CD4-positive, alpha-beta T cell (primary cell): Measurements from ENCODE around the gene ZNF467. TPM values are rescaled to one million over a fixed set of nuclear protein-coding genes. Genes with fewer than 3 reads are reported as not detected.

Experiments
- ATAC-seq: fragments of 200-7000 bp; cut with Tn5 transposase; one replicate; pipeline ENCODE4 v1.10.0; 2022; ENCODE audit warnings: mild to moderate bottlenecking; ENCODE audit not compliant: poor library complexity
- CTCF ChIA-PET: fragments of 350-600 bp; sonication (Branson Sonifier 250); formaldehyde crosslinking; loops from one replicate; lab custom pipeline; 2021; ENCODE audit warnings: antibody characterized with exemption, inconsistent platforms; lab: Charles Lee
- POLR2A ChIA-PET: fragments of 350-600 bp; sonication (Branson Sonifier 250); formaldehyde crosslinking; loops from one replicate; lab custom pipeline; 2021; ENCODE audit warnings: antibody characterized with exemption, inconsistent platforms; lab: Charles Lee
- DNase-seq, 14 experiments: peaks; one replicate each; pipeline ENCODE4 v3.0.0-alpha.2; 2013 to 2020; ENCODE audit warnings: mixed read lengths in 2 of 14
- H3K27ac ChIP-seq, 2 donors: one replicate each; pipeline versions ENCODE4 v1.5.1 to v1.7.0; 2013; ENCODE audit warnings: low read length in 2 of 2, low read depth in 1 of 2, mild to moderate bottlenecking in 1 of 2
- H3K27me3 ChIP-seq, 2 experiments: 1 replicate in 1 of 2; 2 replicates in 1 of 2; pipeline versions ENCODE4 v1.6.1 to v1.7.0; 2013; ENCODE audit warnings: low read length in 2 of 2, control low read depth in 1 of 2, mild to moderate bottlenecking in 1 of 2, moderate library complexity in 1 of 2; ENCODE audit not compliant: insufficient read depth in 2 of 2, control insufficient read depth in 1 of 2
- H3K36me3 ChIP-seq: one replicate; pipeline ENCODE4 v1.6.1; 2013; ENCODE audit warnings: low read length, control low read depth; ENCODE audit not compliant: insufficient read depth
- H3K4me1 ChIP-seq: one replicate; pipeline ENCODE4 v1.6.1; 2013; ENCODE audit warnings: low read length, control low read depth; ENCODE audit not compliant: insufficient read depth
- H3K4me3 ChIP-seq: one replicate; pipeline ENCODE4 v1.5.1; 2013; ENCODE audit warnings: mild to moderate bottlenecking, low read length, moderate library complexity
- H3K9me3 ChIP-seq, 2 experiments: 1 replicate in 1 of 2; 2 replicates in 1 of 2; pipeline versions ENCODE4 v1.6.1 to v1.7.0; 2013; ENCODE audit warnings: low read length in 2 of 2, mild to moderate bottlenecking in 2 of 2, control low read depth in 1 of 2, moderate library complexity in 1 of 2; ENCODE audit not compliant: control insufficient read depth in 1 of 2, insufficient read depth in 1 of 2
- H3K27ac Mint-ChIP-seq: one replicate; pipeline ENCODE4 v1.8.0; 2020; ENCODE audit warnings: mixed read lengths
- H3K27me3 Mint-ChIP-seq: one replicate; pipeline ENCODE4 v1.8.0; 2021; ENCODE audit warnings: mixed read lengths
- H3K36me3 Mint-ChIP-seq: one replicate; pipeline ENCODE4 v1.8.0; 2021; ENCODE audit warnings: low read depth, mixed read lengths
- H3K4me1 Mint-ChIP-seq: one replicate; pipeline ENCODE4 v1.8.0; 2021; ENCODE audit warnings: low read depth, mixed read lengths
- H3K4me3 Mint-ChIP-seq: one replicate; pipeline ENCODE4 v1.8.0; 2020; ENCODE audit warnings: mild to moderate bottlenecking, mixed read lengths
- H3K9me3 Mint-ChIP-seq: one replicate; pipeline ENCODE4 v1.8.0; 2020; ENCODE audit warnings: mixed read lengths
- CTCF ChIP-seq: fragments of 200-600 bp; IDR thresholded peaks from one replicate; pipeline ENCODE4 v1.8.0; 2022; ENCODE audit warnings: antibody characterized with exemption, mild to moderate bottlenecking
- intact Hi-C, 2 experiments: fragments of 100-400 bp; cut with DNase I in 1 of 2; cut with micrococcal nuclease in 1 of 2; formaldehyde crosslinking; loops; one replicate each; pipeline versions ENCODE4 v1.15.1 to v1.9.0; 2023 to 2025; cut with DNase I, micrococcal nuclease
- total RNA-seq, 174 experiments: library from RNA in 2 of 174; stranded (reverse) in 2 of 174; gene quantifications; one replicate each; pipeline ENCODE4 v1.2.3 and lab custom pipeline; 2021 to 2026

Gene ZNF467
- total RNA-seq, 2 experiments from 2014 or later: 4.1 to 4.3 TPM

GRCh38 chr7:149767068-149767467, 6.3 kb downstream of the ZNF467 start:
- H3K27me3 ChIP-seq: no peaks in the 10 kb centered on the region
- TF ChIP-seq CTCF: no peak
- no peak for DNase-seq
- H3K36me3 Mint-ChIP-seq: peaks cover 17% of the 10 kb centered on the region
- H3K9me3 ChIP-seq: peaks cover 0 to 8% of the 10 kb centered on the region in 2 experiments
- H3K4me3 Mint-ChIP-seq: no peak overlapping the region
- intact Hi-C loops: no loop called here
- CTCF ChIA-PET: no interaction called here
- H3K9me3 Mint-ChIP-seq: no peaks in the 10 kb centered on the region
- no peak overlapping the region for H3K27ac Mint-ChIP-seq
- peaks cover 11% of the 10 kb centered on the region for H3K4me1 Mint-ChIP-seq
- H3K4me3 ChIP-seq: no peak overlapping the region
- H3K4me1 ChIP-seq: peaks cover 11% of the 10 kb centered on the region
- POLR2A ChIA-PET: no interaction called here
- no peak overlapping the region for H3K27ac ChIP-seq
- H3K36me3 ChIP-seq: peaks cover 8% of the 10 kb centered on the region
- no peaks in the 10 kb centered on the region for H3K27me3 Mint-ChIP-seq
- ATAC-seq: no peak

- peaks cover 9% of the 10 kb centered on the region for H3K4me1 Mint-ChIP-seq
- intact Hi-C loops: no loop called here
- H3K9me3 Mint-ChIP-seq: no peaks in the 10 kb centered on the region
- ChIA-PET CTCF (no interaction called here), POLR2A (no interaction called here)
- H3K27ac Mint-ChIP-seq: no peak overlapping the region
- ATAC-seq (no peak), DNase-seq (no peak)
- Histone ChIP-seq H3K4me3 (no peak overlapping the region), H3K4me1 (peaks cover 8% of the 10 kb centered on the region), H3K27ac (no peak overlapping the region), H3K36me3 (peaks cover 8% of the 10 kb centered on the region), H3K9me3 (peaks cover 0 to 8% of the 10 kb centered on the region in 2 experiments), H3K27me3 (no peaks in the 10 kb centered on the region)
- no peak for TF ChIP-seq CTCF
- H3K4me3 Mint-ChIP-seq: no peak overlapping the region
- peaks cover 17% of the 10 kb centered on the region for H3K36me3 Mint-ChIP-seq
- no peaks in the 10 kb centered on the region for H3K27me3 Mint-ChIP-seq
Measured at GRCh38 chr7:149766135-149766675, 7.2 kb downstream of the ZNF467 start.

- H3K36me3 ChIP-seq: peaks cover 8% of the 10 kb centered on the region
- H3K4me3 Mint-ChIP-seq: no peak overlapping the region
- no peaks in the 10 kb centered on the region for H3K27me3 ChIP-seq
- peaks cover 0 to 8% of the 10 kb centered on the region in 2 experiments for H3K9me3 ChIP-seq
- no peaks in the 10 kb centered on the region for H3K27me3 Mint-ChIP-seq
- peaks cover 1% of the 10 kb centered on the region for H3K4me1 ChIP-seq
- H3K4me1 Mint-ChIP-seq: peaks cover 3% of the 10 kb centered on the region
- H3K4me3 ChIP-seq: no peak overlapping the region
- DNase-seq: no peak
- POLR2A ChIA-PET: no interaction called here
- no peak overlapping the region for H3K27ac ChIP-seq
- H3K36me3 Mint-ChIP-seq: peaks cover 17% of the 10 kb centered on the region
- no peak overlapping the region for H3K27ac Mint-ChIP-seq
- intact Hi-C loops: no loop called here
- ATAC-seq: no peak
- CTCF ChIA-PET: no interaction called here
- TF ChIP-seq CTCF: no peak
- H3K9me3 Mint-ChIP-seq: no peaks in the 10 kb centered on the region
Measured at GRCh38 chr7:149765399-149766121, 7.8 kb downstream of the ZNF467 start.
